CD4-positive, alpha-beta T cell treated with Interleukin-4 for 4 hours (primary cell): Measurements from ENCODE around the gene ACBD7.

Experiments used
- DNase-seq: peaks from one replicate; pipeline ENCODE4 v3.0.0-alpha.2; 2020

Gene ACBD7

DNA sequence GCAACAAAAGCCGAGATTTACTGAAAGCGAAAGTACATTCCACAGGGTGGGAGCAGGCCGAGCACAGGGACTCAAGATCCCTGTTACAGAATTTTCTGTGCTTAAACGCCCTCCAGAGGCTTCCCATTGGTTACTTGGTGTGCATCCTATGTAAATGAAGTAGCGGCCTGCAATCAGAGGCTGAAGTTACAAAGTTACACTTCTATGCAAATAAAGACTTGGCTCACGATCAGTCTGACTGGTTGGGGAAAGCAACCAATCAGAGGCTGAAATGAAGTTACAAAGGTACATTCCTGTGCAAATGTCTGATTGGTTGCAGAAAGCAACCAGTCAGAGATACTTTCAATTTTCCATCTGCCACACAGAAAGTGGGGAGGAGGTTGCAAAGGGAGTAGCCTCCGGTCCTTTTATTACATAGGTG, 4.1 kb downstream of the ACBD7 start:
- peak; percentile 67 for DNase-seq

DNA sequence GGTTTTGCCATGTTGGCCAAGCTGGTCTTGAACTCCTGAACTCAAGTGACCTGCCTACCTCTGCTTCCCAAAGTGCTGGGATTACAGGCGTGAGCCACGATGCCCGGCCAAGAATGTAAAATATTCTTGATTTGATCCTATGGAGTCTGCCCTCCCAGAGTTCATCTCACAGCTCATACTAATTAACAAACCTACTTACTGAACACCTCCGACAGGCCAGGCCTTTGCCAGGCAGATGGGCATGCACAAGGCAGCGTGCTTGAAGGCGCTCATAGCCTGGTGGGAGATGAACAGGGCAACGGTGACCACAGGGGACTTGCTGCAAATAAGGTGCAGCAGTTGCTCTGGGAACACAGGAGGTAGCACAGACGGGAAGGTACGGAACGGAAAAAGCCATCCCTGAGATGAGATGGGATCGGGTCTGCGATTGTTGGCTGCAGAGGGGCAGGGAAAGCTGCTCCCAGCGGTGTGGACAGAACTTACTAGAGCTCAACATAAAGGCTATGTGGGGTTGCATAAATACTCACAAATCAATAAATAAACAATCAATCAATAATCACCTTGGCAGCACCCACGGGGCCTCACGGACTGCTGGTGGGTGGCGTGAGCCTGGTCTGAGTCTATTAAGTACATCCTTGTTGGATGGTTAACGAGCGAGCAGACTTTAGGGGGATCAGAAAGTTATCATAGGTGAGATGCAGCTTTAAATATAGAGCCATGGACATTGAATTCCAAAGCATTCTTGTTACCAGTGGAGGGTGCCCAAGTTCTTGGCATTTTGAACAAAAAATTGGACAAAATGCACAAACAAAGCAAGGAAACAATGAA, 4.7 kb downstream of the ACBD7 start:
- DNase-seq: no peak

DNA sequence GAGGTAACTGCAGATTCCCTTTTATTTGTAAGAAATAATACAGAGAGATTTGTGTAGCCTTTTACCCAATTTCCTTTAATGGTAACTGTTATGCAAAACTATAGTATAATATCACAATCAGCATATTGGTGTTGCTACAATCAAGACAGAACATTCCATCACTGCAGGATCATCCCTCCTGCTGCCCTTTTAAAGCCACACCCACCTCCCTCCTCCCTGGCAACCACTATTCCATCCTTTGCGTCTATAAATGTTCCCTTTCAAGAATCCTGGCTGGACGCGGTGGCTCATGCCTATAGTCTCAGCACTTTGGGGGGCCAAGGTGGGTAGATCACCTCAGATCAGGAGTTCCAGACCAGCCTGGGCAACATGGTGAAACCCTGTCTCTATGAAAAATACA, 13.2 kb downstream of the ACBD7 start:
- no peak for DNase-seq

DNA sequence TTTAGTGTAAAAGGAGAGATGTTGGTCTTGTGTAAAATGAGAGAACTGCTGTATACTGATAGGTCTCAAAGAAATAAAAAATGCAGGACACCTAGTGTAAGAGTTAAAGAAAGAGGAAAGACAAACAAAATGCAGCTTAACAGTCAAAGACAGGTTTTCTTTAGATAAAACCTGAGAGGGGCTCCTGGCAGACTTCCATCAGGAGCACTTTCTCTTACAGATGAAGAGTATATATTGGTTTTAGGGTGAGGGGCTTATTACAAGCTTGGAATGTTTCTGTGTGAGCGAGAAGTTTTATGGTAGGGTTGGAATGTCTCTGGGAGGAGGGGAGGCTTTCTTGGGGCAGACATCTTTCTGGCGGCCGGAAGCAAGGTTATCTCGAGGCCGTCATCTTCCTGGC, 16.2 kb downstream of the ACBD7 start:
- no peak for DNase-seq

DNA sequence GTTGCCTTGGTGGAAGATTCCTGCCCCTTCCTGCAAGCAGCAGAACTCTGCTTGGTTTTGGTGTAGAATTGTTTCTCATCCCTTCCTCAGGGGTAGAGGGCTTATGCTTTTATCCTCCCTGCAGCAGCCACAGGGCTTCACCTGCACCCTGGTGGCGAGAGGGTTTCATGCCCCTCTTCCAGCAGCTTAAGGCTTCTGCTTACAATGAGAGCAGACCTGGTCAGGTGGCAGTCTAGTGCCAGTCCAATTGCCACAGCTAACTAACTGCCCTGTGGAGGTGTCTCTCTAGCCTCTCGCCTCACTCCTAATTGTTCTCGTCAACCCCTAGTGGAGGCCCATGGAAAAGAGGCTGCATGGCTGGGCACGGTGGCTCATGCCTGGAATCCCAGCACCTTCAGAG, 19.3 kb downstream of the ACBD7 start:
- DNase-seq: no peak

DNA sequence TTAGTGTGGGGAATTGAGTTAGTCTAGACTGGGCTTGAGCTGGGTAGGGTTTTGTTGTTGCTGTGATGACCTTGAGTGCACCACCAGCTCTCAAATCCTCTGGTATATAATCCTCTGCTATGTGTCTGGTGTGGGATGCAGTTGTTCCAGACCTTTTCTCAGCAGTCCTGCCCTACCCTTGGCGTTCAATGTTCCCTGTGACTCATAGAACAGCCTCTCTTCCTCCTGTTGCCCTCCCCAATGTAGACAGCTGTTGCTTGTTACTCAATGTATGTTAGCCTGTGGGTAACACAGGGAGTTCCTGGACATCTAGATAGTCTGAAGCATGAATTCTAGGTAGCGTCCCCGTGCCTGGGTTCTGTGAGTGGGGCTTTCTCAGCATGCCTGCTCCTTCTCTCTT, 19.8 kb downstream of the ACBD7 start:
- DNase-seq: no peak

DNA sequence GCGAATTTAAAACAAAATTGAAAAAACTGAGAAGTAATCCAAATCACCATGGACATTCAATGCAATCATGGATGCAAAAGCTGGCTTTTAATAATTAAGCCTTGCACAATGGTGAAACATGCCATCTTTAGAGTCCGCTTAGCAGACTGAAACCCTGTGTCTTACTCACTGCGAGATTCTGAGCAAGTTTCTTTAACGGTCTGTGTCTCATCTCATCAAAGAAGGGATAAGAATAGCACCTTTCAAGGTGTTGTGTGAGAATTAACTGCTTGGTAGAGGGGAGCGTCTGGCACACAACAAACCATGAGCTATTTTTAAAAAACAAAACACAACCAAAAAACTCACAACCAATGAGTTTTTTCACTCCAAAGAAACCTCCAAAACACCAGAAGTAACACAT, 21.4 kb downstream of the ACBD7 start:
- no peak for DNase-seq

DNA sequence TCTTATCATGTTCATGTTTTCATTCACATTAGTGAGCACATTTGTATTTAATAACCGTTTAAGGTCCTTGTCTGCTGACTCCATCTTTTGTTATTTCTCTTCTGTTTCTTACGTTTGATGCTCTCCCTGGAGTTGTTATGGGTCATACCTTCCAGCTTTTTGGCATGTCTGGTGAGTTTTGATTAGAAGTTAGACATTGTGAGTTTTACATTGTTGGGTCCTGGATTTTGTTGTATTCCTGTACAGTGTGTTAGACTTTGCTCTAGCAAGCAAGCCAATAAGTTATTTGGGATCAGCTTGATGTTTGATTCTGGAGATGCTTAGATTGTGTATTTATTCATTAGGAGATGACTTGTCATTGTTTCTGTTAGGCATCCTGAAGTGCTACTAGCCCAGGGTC, 27.9 kb downstream of the ACBD7 start:
- no peak for DNase-seq

DNA sequence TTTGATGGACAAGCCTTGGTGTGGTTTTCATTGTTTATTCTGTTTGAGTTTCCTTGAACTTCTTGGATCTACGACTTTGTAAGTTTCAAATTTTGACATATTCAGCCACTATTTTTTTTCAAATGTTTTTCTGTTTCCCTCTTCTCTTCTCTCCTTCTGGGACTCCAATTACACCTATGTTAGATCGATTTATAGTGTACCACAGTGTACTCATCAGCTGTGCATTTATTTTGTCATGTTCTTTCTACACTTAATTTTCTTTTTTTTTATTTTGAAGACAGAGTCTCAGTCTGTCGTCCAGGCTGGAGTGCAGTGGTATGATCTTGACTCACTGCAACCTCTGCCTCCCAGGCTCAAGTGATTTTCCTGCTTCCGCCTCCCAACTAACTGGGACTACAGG, 28.7 kb downstream of the ACBD7 start:
- no peak for DNase-seq

DNA sequence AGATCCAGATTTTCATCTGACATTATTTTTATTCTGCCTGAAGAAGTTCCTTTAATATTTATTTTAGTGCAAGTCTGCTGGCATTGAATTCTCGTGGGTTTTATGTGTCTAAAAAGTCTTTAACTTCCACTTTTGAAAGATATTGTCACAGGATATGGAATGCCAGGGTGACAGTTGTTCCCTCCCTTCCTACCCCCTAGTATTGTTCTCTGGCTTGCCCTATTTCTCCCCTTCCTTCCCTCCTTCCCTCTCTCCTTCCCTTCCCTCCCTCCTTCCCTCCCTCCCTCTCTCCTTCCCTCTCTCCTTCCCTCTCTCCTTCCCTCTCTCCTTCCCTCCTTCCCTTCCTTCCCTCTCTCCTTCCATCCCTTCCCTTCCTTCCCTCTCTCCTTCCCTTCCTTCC, 29.9 kb downstream of the ACBD7 start:
- no peak for DNase-seq

DNA sequence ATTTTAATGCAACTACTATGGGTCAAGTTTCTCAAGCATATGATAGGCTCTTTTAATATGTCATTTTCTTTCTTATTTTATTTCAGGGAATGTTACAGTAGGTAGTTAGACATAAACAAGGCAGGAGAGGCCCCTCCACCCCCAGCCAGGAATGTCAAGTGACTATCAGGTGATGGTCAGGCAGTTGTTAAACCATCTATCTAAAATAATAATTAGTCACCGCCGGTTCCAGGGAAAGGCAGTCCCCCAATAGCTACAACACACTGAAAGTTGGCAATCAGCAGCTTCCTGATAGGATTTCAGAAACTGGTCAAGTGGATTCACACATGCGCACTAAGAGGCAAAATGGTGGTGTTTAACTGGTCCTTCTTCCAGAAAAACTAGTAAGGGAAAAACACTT, 35.5 kb downstream of the ACBD7 start:
- no peak for DNase-seq

DNA sequence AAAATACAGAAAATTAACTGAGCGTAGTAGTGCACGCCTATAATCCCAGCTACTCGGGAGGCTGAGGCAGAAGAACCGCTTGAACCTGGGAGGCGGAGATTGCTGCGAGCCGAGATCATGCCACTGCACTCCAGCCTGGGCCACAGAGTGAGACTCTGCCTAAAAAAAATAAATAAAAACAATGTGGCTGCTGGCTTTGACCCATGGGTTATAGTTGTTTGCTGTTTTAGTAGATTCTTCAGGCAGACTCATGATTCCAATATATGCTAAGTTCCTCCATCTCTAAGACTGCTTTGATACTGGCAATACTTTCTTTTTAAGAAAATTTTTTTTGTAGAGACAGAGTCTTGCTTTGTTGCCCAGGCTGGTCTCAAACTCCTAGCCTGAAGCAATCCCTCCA, 36.5 kb downstream of the ACBD7 start:
- DNase-seq: no peak

DNA sequence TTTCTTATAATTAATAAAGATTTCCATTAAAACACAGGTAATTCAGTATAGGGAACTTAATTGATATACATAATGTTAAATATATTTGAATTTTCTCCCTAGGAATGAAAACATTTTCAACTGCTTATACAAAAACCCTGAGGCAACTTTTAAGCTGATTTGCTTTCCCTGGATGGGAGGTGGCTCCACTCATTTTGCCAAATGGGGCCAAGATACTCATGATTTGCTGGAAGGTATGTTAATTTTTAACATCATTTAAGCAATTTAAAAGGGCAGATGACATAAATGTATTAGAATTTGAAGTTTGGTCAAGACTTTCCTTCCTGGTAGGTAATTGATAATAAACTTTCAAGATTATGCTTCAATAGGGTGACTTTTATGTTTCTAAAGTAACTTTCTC, 39.0 kb downstream of the ACBD7 start:
- no peak for DNase-seq

DNA sequence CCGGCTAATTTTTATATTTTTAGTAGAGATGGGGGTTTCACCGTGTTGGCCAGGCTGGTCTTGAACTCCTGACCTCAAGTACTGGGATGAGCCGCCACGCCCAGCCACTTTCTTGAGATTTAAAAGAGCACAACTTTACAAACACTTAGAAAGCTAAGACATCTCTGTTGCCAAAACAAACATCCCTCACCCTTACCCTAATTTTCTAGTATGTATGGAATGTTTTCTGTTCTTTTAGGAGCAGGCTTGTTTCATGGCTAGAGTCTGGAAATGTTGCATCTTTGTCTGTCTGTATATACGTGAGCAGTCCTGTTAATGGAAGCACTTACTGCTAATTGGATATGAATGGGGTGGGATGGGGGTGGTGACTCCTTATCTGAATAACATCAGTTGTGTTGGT, 42.0 kb downstream of the ACBD7 start:
- DNase-seq: no peak

DNA sequence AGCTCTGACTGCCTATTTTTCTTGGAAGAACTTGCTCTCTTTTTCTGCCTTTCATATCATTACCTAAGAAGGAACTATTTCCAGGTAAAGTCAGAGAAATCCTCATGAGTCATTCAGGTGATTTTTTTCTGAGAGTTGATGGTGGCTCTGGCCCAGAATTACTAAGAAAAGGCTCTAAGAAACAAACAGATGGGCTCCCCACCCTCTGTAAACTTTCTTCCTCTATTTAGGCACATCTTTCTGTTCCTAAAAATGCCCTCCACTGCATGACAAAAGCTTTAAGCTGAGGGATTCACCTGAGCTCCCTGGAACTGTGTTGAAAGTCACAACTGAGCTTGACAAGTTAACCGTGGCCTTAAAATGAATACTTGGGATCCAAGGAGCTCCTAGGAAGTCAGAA, 43.2 kb downstream of the ACBD7 start:
- DNase-seq: no peak

DNA sequence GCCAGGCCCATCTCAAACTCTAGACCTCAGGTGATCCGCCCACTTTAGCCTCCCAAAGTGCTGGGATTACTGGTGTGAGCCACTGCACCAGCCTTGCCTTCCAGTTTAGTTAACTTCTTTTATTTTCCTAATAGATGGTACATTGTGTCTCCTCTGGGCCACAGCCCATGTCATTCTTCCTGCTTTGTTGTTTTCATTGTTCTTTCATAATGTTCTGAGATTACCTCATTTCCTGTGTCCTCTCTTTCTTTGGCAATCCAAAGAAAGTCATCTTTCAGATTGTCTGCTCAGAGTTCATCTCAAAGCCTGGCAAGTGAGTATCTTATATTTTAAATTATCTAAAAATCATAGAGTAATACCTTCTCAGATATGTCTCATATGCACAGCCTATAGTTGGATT, 44.9 kb downstream of the ACBD7 start, which contains the start of gene OLAH:
TSS of gene OLAH (plus strand) at position 270 of the 400 bp plus-strand sequence. CDS start 3,346 bp downstream, outside the sequence.
- DNase-seq: no peak

DNA sequence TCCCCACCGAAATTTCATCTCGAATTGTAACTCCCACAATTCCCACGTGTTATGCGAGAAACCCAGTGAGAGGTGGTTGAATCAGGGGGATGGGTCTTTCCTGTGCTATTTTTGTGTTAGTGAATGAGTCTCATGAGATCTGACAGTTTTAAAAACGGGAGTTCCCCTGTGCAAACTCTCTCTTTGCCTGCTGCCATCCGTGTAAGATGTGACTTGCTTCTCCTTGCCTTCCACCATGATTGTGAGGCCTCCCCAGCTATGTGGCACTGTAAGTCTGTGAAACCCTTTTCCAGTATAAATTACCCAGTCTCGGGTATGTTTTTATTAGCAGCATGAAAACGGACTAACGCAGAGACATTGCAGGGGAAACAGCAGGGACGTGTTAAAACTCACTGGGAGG, 50.2 kb downstream of the ACBD7 start:
- no peak for DNase-seq

DNA sequence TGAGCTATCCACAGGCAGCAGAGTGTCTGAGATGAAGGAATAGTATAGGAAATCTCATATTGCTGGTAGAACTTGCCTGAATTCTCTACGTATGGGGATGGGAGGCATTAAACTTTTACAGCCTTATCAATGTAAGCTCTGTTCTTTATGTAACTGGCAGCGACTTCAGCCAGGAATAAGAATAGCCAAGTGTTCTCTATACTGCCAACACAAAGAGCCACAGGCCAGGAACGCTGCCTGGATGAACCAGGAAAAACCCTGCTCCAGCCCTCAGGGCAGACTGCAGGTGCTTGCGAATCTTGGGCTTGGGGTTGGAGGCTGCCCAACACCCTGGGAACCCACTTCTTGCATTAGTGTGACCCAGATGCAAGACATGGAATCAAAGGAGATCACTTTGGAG, 50.9 kb downstream of the ACBD7 start:
- DNase-seq: no peak

DNA sequence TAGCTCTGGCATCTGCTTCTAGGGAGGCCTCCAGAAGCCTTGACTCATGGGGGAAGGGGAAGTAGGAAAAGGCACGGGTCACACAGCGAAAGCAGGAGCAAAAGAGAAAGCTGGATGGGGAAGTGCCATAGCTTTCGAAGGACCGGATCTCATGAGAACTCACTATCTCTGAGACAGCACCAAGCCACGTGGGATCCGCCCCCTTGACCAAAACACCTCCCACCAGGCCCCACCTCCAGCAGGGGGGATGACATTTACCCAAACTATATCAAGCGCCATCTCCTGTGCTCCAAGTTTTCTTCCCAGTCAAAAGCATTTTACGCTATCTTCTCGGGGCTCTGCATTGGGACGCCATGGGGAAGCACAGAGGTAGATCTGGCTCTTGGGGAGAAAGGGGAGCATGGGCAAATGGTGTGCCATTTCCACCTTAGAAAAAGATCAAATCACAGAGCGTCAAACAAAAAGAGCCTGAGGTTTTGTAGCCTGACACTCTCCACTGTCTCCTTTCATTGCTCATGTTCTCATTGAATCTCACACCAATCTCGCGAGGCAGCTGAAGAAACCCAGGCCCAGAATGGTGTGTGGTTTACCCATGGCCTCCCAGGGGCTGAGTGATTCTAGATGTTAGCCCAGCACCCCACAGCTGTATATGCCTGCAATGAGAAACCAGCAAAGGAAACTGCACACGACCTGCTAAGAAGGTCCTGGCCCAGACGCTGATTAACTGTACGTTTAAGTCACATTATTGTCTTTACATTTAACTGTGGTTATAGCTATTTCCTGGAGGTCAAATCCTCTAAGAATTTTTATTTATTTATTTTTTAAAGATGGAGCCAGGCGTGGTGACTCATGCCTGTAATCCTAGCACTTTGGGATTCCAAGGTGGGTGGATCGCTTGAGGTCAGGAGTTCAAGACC, 52.9 kb downstream of the ACBD7 start:
- peak; percentile 5 for DNase-seq

DNA sequence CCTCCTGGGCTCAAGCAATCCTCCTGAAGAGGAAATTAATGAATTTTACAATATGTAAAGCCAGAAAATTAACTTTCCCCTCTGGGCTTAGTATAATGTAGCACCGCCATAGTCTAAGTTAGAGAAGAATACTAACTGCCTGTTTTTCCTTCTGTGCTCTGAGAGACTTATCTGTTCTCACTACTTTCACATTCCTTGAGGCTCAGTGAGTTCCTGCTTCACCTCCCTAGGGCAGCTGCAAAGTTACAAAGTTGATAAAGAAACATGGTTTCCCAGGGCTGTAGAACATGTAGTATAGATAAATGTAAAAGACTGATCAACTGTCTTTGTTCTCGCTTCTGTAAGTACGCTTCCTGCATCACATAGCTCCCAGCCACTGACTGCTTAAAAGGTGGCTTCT, 60.8 kb downstream of the ACBD7 start:
- no peak for DNase-seq
